ENCODE data around the gene CCNA2.

- TF ChIP-seq CTCF (IDR thresholded peaks at IDR 0.05) (no peak), POLR2AphosphoS5 (IDR thresholded peaks at IDR 0.05) (no peak), POLR2A (IDR thresholded peaks at IDR 0.05) (no peak)
These were observed 23.0 kb upstream of the CCNA2 start for GRCh38 chr4:121846662-121847061.
